Stomach (tissue), 9 donors: ENCODE results near the gene NATD1. TPM values are rescaled to one million over a fixed set of nuclear protein-coding genes. Genes with fewer than 3 reads are reported as not detected.

Experiments used
- DNase-seq, 2 donors: peaks; one replicate each; pipeline versions ENCODE4 v3.0.0 to v3.0.0-alpha.2; 2013 to 2019
- H3K27ac ChIP-seq, 5 donors: fragments of 200-600 bp in 4 of 5; sonication (generic) in 4 of 5; one replicate each; pipeline ENCODE4 v1.5.1; 2013 to 2019; ENCODE audit warnings: mild to moderate bottlenecking in 1 of 5, moderate library complexity in 1 of 5
- H3K27me3 ChIP-seq, 3 donors: fragments of 200-600 bp; sonication (generic); one replicate each; pipeline ENCODE4 v1.5.1; 2017 to 2019; ENCODE audit warnings: mixed run types in 1 of 3
- H3K36me3 ChIP-seq, 4 donors: fragments of 200-600 bp; sonication (generic); 1 replicate in 3 of 4; 2 replicates in 1 of 4; pipeline ENCODE4 v1.5.1; 2016 to 2019
- H3K4me1 ChIP-seq, 4 donors: fragments of 200-600 bp; sonication (generic); one replicate each; pipeline ENCODE4 v1.5.1; 2016 to 2019
- H3K4me3 ChIP-seq, 4 donors: fragments of 200-600 bp; sonication (generic) in 3 of 4; one replicate each; pipeline ENCODE4 v1.5.1; 2016 to 2019; ENCODE audit warnings: mild to moderate bottlenecking in 1 of 4
- H3K9me3 ChIP-seq, 4 donors: fragments of 200-600 bp; sonication (generic); one replicate each; pipeline ENCODE4 v1.5.1; 2016 to 2019
- CTCF ChIP-seq, 7 experiments: fragments of 450-650 bp in 4 of 7; fragments of 200-600 bp in 3 of 7; sonication (generic) in 3 of 7; IDR thresholded peaks; one replicate each; pipeline ENCODE4 v1.5.1; 2016 to 2019; ENCODE audit warnings: antibody characterized with exemption in 7 of 7, control low read depth in 2 of 7, mild to moderate bottlenecking in 1 of 7
- EP300 ChIP-seq: sonication (generic); formaldehyde crosslinking; IDR thresholded peaks from one replicate; pipeline ENCODE4 v1.6.1; 2017; ENCODE audit warnings: antibody characterized with exemption
- POLR2A ChIP-seq, 4 donors: fragments of 450-650 bp; IDR thresholded peaks; one replicate each; pipeline ENCODE4 v1.6.1; 2016; ENCODE audit warnings: antibody characterized with exemption in 4 of 4, control low read depth in 2 of 4, mild to moderate bottlenecking in 1 of 4, moderate library complexity in 1 of 4
- POLR2AphosphoS5 ChIP-seq, 3 donors: sonication (generic); formaldehyde crosslinking; IDR thresholded peaks; one replicate each; pipeline ENCODE4 v1.6.1; 2016; ENCODE audit warnings: antibody characterized with exemption in 3 of 3
- WGBS, 5 donors: extraction: QIAGEN DNeasy Blood & Tissue Kit in 3 of 5; methylation state at CpG; one replicate each; pipeline versions ENCODE4 v1.1.5 to v1.1.7; 2013 to 2018; 5-methylcytosine and 5-hydroxymethylcytosine counted together
- intact Hi-C: fragments of 100-400 bp; cut with DNase I; formaldehyde crosslinking; loops from one replicate; pipeline ENCODE4 v1.15.1; 2023; ENCODE audit warnings: low total_unique reads
- polyA plus RNA-seq, 3 donors: library from polyadenylated mRNA; stranded (reverse); fragments of 200-250 nt; gene quantifications; one replicate each; pipeline ENCODE4 v1.2.3, GENCODE V29; 2013
- total RNA-seq, 5 donors: library from RNA; depleted of rRNA; stranded (reverse); fragments of >200 nt; gene quantifications; one replicate each; pipeline versions ENCODE4 v1.1.0 to v1.2.3, GENCODE V29; 2014 to 2016
- donor health status: healthy with polysubstance abuse.
- donor health status: Bipolar disorder and iron deficiency.
- donor health status: healthy.

The NATD1 gene
- total and polyA plus RNA-seq, 8 donors, result 2.2 to 9.0 (median 4.3) TPM

- peak overlapping the region; percentile 84 to 98 (median 94) for H3K27ac ChIP-seq
- peak; percentile 47 to 72 for DNase-seq
- no peaks in the 10 kb centered on the region for H3K9me3 ChIP-seq
- H3K36me3 ChIP-seq, result peaks cover 4 to 25% (median 24%) of the 10 kb centered on the region in 4 donors
- H3K4me1 ChIP-seq, result peaks cover 47 to 81% (median 67%) of the 10 kb centered on the region in 4 donors
- no peak for TF ChIP-seq CTCF (IDR thresholded peaks at IDR 0.05)
- no peak for TF ChIP-seq POLR2AphosphoS5 (IDR thresholded peaks at IDR 0.05)
- no peak for TF ChIP-seq EP300
- TF ChIP-seq POLR2A (IDR thresholded peaks at IDR 0.05), result no peak
- peak overlapping the region; percentile 94 to 100 (median 99) for H3K4me3 ChIP-seq
- intact Hi-C loops, result loop anchor here (10.0 kb wide), 1 partner anchor 89 kb away; the partner anchor contains the start of gene DHRS7B
- 0 to 1% (median 0%) methylated on average over 25 to 35 of the region's 35 CpGs for WGBS, 5 donors
- no peaks in the 10 kb centered on the region for H3K27me3 ChIP-seq
These were observed 39.6 kb downstream of the NATD1 start for GRCh38 chr17:21213638-21214014.

DNA sequence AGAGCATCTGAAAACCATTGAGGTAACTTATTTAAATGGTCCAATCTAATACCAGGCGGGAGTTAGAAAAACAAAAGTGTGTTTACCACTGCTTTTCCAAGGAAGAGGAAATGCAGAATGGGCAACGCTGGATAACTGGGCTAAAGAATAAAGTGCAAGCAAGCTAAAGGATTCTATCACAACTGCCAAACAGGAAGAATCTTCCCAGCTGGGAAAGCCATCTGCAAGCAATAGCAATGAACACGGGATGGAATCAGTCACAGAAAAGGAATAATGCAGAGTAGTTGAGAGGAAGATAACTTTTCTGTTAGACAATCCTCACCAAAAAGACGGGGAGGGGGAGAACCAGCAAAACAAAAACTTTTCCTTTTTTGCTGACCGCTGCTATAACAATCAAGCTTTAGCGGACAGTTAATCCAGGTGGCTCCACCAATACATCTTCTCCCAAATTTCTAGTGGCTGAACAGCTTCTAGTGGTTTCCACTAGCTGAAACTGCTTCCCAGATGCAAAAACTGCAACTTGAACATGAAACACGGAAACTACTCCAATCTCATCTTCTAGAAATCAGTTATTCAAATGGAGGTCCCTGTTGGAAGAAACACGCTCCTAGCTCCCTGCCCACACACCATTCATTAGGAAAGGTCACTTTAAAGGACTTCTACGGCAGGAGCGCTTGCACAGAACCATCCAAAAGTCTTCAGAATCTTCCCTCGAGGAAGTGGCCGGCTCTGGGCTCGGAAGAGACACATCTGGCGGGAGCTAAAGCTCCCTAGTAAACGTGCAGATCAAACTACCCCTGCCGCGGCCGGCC is 40.2 kb downstream of the NATD1 start:
- H3K4me1 ChIP-seq, result peaks cover 53 to 82% (median 71%) of the 10 kb centered on the region in 4 donors
- TF ChIP-seq EP300 (no peak), POLR2AphosphoS5 (IDR thresholded peaks at IDR 0.05) (no peak), CTCF (IDR thresholded peaks at IDR 0.05) (no peak), POLR2A (IDR thresholded peaks at IDR 0.05) (no peak)

DNA sequence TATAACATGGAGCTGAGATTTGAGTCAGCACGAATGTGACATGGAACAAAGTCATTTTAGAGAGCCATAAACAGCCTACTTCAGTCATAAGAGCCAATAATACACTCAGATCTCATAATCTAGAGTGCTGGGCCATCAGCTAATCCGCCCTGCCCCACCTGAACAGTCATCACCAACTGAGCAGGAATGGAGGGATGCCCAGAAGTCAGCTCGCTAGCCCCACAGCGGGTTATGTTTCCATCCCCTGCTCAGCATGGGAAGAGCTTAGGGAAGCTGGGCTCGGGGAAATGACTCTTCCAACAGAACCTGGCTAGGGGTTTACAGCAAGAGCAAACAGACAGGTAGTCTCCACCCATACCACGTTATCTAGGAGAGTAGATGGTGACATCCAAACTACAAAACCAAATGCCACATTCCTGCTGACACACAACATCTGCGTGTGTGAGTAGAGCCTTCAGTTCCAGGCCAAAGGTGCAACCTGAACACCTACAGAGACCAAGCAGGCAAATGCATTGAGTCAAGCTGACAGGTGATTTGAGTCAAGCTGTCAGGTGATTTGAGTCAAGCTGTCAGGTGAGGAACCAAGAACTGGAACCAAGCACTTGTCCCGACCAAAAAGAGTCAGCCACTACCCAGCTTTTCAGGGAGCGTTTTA is 41.3 kb downstream of the NATD1 start:
- H3K9me3 ChIP-seq, result no peaks in the 10 kb centered on the region
- H3K36me3 ChIP-seq, result peaks cover 4 to 41% (median 39%) of the 10 kb centered on the region in 4 donors
- no peak for TF ChIP-seq POLR2A (IDR thresholded peaks at IDR 0.05)
- no peak for TF ChIP-seq CTCF (IDR thresholded peaks at IDR 0.05)
- no peak for TF ChIP-seq POLR2AphosphoS5 (IDR thresholded peaks at IDR 0.05)
- no peak for TF ChIP-seq EP300
- H3K27ac ChIP-seq, result no peak overlapping the region
- 62 to 73% (median 66%) methylated on average over 9 of the region's 9 CpGs for WGBS, 5 donors
- intact Hi-C loops, result loop anchor here (10.0 kb wide), 1 partner anchor 87 kb away; the partner anchor contains the start of gene DHRS7B
- H3K4me1 ChIP-seq, result peaks cover 53 to 83% (median 67%) of the 10 kb centered on the region in 4 donors
- no peak for DNase-seq
- peak overlapping the region in 2 of 4 donors; percentile 99 to 100 for H3K4me3 ChIP-seq
- H3K27me3 ChIP-seq, result no peaks in the 10 kb centered on the region

More for the DNA sequence above, 40.2 kb downstream of the NATD1 start:
- no peak for DNase-seq
- peaks cover 4 to 31% (median 30%) of the 10 kb centered on the region in 4 donors for H3K36me3 ChIP-seq
- intact Hi-C loops, result loop anchor here (10.0 kb wide), 1 partner anchor 88 kb away; the partner anchor contains the start of gene DHRS7B
- 4 to 6% (median 5%) methylated on average over 16 to 18 of the region's 18 CpGs for WGBS, 5 donors
- no peaks in the 10 kb centered on the region for H3K27me3 ChIP-seq
- H3K9me3 ChIP-seq, result no peaks in the 10 kb centered on the region
- H3K27ac ChIP-seq, result peak overlapping the region; percentile 84 to 98 (median 94)
- H3K4me3 ChIP-seq, result peak overlapping the region; percentile 94 to 100 (median 99)

GRCh38 chr17:21210411-21211076 is 42.7 kb downstream of the NATD1 start:
- intact Hi-C loops, result loop anchor here (10.0 kb wide), 1 partner anchor 86 kb away; the partner anchor contains the start of gene DHRS7B
- Histone ChIP-seq H3K4me3 (no peak overlapping the region), H3K27me3 (no peaks in the 10 kb centered on the region), H3K9me3 (no peaks in the 10 kb centered on the region), H3K4me1 (peaks cover 51 to 76% (median 63%) of the 10 kb centered on the region in 4 donors), H3K36me3 (peaks cover 4 to 46% (median 43%) of the 10 kb centered on the region in 4 donors), H3K27ac (peak overlapping the region in 1 of 5 donors; percentile 32)
- 60 to 71% (median 63%) methylated on average over 13 to 15 of the region's 15 CpGs for WGBS, 5 donors
- no peak for DNase-seq
- TF ChIP-seq POLR2AphosphoS5 (IDR thresholded peaks at IDR 0.05) (no peak), POLR2A (IDR thresholded peaks at IDR 0.05) (no peak), EP300 (no peak), CTCF (IDR thresholded peaks at IDR 0.05) (no peak)
